Measurements from ENCODE around the gene RSPH1.
A peak's percentile ranks its signal among the peaks of the same experiment; 100 is the strongest.

The RSPH1 gene

DNA sequence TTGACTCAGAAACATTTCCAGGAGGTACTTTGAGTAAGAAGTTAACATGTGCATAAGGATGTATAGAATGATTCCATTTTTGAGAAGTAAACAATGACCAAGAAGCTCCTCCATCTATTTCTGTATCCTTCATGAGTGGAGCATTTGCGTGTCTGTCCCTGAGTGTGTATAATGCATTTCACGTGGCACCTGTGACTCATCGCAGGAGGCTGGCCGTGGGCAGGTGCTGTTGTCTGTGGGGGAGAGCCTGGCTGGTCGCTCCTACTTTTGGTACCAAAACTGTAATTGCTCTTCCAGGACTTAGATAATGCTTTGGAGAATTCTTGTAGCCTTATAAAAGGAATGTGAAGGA, 34.1 kb upstream of the RSPH1 start:
- Histone ChIP-seq H3K9me3 (replicated peaks; ENCODE audit: low read length) (no peaks in the 10 kb centered on the region), H3K4me1 (ENCODE audit: control insufficient read depth, insufficient read depth, low read length) (peaks cover 8% of the 10 kb centered on the region), H3K27me3 (ENCODE audit: control insufficient read depth, insufficient read depth, low read length) (peaks cover 37% of the 10 kb centered on the region), H3K4me3 (ENCODE audit: low read length) (no peak overlapping the region), H3K9ac (ENCODE audit: low read depth, low read length) (no peak overlapping the region), H3K4me2 (ENCODE audit: low read length) (no peak overlapping the region), H3K36me3 (ENCODE audit: insufficient read depth, low read length) (no peaks in the 10 kb centered on the region)

DNA sequence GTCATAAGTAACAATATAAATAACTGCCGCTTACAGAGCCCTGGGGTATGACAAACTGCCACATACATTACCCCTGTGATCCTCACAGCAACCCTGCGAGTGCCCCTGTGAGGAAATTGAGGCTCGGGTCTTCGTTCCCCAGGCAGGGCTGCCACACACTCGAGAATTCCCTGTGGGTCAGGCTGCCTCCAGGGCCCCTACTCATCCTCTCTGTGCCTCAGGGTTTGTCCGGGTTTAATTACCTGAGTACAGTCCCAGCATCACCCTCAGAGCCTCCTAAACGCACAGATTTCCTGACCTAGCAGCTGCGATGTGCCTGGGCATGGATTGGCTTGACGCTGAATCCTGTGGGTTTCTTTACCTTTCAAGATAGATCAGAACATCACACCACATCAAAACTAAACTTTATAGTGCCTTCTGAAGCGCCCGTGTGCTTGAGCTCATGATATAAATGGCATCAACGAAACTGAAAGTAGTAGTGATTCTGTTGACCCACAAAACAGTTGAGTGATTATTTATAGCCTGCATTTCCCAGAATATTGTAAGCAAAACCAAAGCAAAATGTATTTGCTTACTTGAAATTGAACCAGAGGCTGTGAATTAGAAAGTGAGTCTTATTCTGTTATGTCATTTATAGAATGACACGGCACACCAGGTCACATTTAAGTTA, 31.6 kb upstream of the RSPH1 start:
- Histone ChIP-seq H3K4me1 (ENCODE audit: control insufficient read depth, insufficient read depth, low read length) (peaks cover 11% of the 10 kb centered on the region), H3K9ac (ENCODE audit: low read depth, low read length) (no peak overlapping the region), H3K36me3 (ENCODE audit: insufficient read depth, low read length) (no peaks in the 10 kb centered on the region), H3K4me3 (ENCODE audit: low read length) (no peak overlapping the region), H3K27me3 (ENCODE audit: control insufficient read depth, insufficient read depth, low read length) (peaks cover 37% of the 10 kb centered on the region), H3K9me3 (replicated peaks; ENCODE audit: low read length) (no peaks in the 10 kb centered on the region), H3K4me2 (ENCODE audit: low read length) (no peak overlapping the region)

DNA sequence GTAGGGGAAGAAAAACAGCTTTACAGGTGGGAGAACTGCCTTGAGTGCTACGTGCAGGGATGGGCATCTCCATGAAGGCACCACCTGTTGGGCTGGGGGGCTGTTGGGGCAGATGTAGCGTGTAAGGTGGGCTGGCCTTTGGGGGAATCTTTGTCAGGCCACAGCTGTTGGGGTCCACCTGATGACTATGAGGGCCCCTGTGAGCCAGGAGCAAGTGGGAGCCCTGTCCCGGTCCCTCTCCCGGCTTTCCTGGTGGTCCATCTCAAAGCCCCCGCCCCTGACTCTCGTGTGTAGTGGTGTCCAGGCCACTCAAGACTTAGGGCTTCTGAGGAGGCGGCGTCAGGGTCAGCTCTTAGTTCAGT, 31.1 kb upstream of the RSPH1 start:
- Histone ChIP-seq H3K4me1 (ENCODE audit: control insufficient read depth, insufficient read depth, low read length) (peaks cover 9% of the 10 kb centered on the region), H3K4me3 (ENCODE audit: low read length) (no peak overlapping the region), H3K36me3 (ENCODE audit: insufficient read depth, low read length) (no peaks in the 10 kb centered on the region), H3K9ac (ENCODE audit: low read depth, low read length) (no peak overlapping the region), H3K4me2 (ENCODE audit: low read length) (no peak overlapping the region), H3K27me3 (ENCODE audit: control insufficient read depth, insufficient read depth, low read length) (peaks cover 36% of the 10 kb centered on the region), H3K9me3 (replicated peaks; ENCODE audit: low read length) (no peaks in the 10 kb centered on the region)

DNA sequence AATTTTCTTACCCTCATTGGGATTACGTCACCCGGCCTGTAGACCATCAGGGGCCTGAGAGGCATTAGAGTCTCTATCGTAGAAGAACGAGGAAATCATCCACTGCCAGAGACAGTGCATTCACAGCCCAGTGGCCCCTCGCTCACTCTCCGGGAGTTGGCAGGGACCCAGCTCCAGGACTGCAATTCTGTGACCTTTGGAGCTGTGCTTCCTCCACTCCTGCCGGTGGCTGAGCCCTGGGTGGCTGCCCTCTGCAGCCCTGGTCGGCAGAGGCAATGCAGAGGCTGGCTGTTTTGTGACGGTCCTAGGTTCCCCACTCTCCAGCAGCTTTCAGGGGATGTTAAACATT, 30.3 kb upstream of the RSPH1 start:
- H3K9me3 ChIP-seq (replicated peaks; ENCODE audit: low read length): no peaks in the 10 kb centered on the region
- H3K4me3 ChIP-seq (ENCODE audit: low read length): no peak overlapping the region
- no peaks in the 10 kb centered on the region for H3K36me3 ChIP-seq (ENCODE audit: insufficient read depth, low read length)

DNA sequence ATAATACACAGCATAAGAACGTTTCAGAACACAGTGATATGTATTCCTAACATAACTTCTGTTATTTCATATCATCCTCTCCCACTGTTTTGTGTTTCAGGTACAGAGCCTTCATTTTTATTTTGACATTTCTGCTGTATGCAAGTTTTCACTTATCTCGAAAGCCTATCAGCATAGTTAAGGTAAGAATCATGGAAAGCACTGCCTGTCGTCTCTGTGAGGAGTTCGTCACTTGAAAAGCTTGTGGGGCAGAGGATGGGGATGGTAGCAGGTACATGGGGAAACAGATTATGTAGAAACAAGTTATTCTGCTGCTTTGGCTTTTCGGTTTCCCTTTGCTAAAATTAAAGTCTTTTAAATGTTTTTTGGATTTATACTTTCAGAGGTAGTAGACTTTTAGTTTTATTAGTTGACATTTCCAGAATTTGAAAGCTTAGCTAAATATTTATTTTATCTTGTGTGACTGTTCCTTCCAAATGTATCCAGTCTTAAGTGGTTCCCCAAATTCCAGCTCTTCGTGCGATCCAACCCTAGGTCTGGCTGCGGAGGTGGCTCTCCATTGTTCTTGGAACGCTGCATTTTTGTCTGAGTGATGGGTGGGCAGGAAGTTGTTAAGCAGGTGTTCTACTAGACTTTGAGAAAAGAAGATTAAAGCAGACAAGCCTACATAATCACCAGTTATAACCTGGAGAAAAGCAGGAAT, 29.8 kb upstream of the RSPH1 start:
- Histone ChIP-seq H3K4me2 (ENCODE audit: low read length) (no peak overlapping the region), H3K36me3 (ENCODE audit: insufficient read depth, low read length) (no peaks in the 10 kb centered on the region), H3K9ac (ENCODE audit: low read depth, low read length) (no peak overlapping the region), H3K27me3 (ENCODE audit: control insufficient read depth, insufficient read depth, low read length) (peaks cover 28% of the 10 kb centered on the region), H3K4me1 (ENCODE audit: control insufficient read depth, insufficient read depth, low read length) (peaks cover 9% of the 10 kb centered on the region), H3K4me3 (ENCODE audit: low read length) (no peak overlapping the region), H3K9me3 (replicated peaks; ENCODE audit: low read length) (no peaks in the 10 kb centered on the region)

More for the DNA sequence above, 30.3 kb upstream of the RSPH1 start:
- H3K27me3 ChIP-seq (ENCODE audit: control insufficient read depth, insufficient read depth, low read length): peaks cover 34% of the 10 kb centered on the region
- H3K4me1 ChIP-seq (ENCODE audit: control insufficient read depth, insufficient read depth, low read length): peaks cover 9% of the 10 kb centered on the region
- no peak overlapping the region for H3K4me2 ChIP-seq (ENCODE audit: low read length)
- H3K9ac ChIP-seq (ENCODE audit: low read depth, low read length): no peak overlapping the region

DNA sequence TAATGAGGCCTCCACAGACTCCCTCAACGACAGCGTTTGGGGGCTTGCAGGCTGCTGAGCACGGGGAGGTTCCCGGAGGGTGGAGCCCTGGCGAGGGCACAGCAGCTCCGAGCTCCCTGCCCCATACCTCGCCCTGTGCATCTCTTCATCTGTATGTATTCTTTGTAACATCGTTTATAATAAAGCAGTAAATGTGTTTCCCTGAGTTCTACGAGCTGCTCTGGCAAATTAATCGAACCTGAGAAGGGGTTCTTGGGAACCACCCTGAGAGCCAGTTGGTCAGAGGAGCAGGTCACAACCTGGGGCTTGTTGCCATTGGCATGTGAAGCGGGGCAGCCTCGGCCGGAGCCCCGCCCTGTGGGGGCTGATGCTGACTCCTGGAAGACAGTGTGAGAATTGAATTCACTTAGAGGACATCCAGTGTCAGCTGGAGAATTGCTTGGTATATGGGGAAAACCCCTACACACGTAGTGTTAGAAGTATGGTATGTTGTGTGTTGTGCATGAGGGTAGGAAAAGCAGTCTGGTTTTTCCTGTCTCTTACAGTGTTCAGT, 29.1 kb upstream of the RSPH1 start:
- Histone ChIP-seq H3K4me2 (ENCODE audit: low read length) (peak overlapping the region; percentile 54), H3K9me3 (replicated peaks; ENCODE audit: low read length) (no peaks in the 10 kb centered on the region), H3K4me3 (ENCODE audit: low read length) (no peak overlapping the region), H3K4me1 (ENCODE audit: control insufficient read depth, insufficient read depth, low read length) (peaks cover 9% of the 10 kb centered on the region), H3K9ac (ENCODE audit: low read depth, low read length) (no peak overlapping the region), H3K27me3 (ENCODE audit: control insufficient read depth, insufficient read depth, low read length) (peaks cover 22% of the 10 kb centered on the region), H3K36me3 (ENCODE audit: insufficient read depth, low read length) (no peaks in the 10 kb centered on the region)

DNA sequence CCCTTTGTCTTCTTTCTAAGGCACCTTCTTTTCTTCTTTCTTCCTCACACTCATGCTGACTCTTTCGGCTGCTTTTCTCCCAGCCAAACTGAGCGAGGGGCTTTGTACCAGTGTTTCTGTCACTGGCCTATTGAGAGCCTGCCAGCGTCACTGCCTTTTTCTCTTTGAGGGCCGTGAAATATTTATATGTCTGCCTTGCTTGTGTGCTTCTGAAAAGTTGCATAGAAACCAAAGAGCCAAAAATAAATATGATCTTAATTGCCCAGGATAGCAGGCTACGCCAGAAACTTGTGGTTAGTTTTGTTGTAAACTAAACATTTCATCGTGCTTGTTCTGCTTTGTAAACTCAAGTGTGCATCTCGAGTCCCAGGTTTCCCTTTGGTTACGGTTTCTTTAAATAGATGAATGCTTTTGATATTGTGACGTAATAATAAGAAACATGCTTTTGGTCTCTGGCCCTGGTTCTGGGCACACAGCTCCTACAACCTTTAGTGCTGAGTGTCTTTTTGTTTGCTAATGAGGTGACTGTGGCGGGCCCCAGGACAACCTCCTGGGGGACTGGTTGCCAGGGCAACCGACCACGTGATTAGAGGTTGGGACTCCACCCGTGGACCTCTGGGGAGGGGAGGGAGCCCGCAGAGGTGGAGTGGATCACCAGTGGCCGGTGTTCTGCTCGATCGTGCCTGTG, 28.5 kb upstream of the RSPH1 start:
- Histone ChIP-seq H3K9ac (ENCODE audit: low read depth, low read length) (no peak overlapping the region), H3K4me3 (ENCODE audit: low read length) (no peak overlapping the region), H3K4me1 (ENCODE audit: control insufficient read depth, insufficient read depth, low read length) (peaks cover 9% of the 10 kb centered on the region), H3K4me2 (ENCODE audit: low read length) (peak overlapping the region; percentile 54), H3K36me3 (ENCODE audit: insufficient read depth, low read length) (no peaks in the 10 kb centered on the region), H3K27me3 (ENCODE audit: control insufficient read depth, insufficient read depth, low read length) (peaks cover 19% of the 10 kb centered on the region), H3K9me3 (replicated peaks; ENCODE audit: low read length) (no peaks in the 10 kb centered on the region)

DNA sequence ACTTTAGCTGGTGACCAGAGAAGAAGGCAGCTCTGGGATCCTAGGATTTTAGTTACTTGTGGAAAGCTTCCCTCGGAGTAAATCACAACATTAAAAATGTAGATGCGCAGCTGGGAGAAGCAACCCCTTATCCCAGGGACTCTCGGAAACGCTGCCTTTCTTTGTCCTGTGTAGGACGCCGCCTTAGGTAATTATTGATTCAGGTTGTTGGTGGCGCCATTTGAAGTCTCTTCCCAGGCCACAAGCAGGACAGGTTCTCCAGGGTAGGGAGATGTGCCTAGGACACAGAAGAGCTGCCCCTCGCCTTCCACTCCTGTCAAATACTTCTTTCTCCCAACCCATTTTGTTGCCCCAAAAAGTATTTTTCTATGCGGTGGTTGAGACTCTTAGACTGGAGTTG, 27.9 kb upstream of the RSPH1 start:
- Histone ChIP-seq H3K9ac (ENCODE audit: low read depth, low read length) (no peak overlapping the region), H3K27me3 (ENCODE audit: control insufficient read depth, insufficient read depth, low read length) (peaks cover 24% of the 10 kb centered on the region), H3K36me3 (ENCODE audit: insufficient read depth, low read length) (no peaks in the 10 kb centered on the region), H3K4me1 (ENCODE audit: control insufficient read depth, insufficient read depth, low read length) (peaks cover 9% of the 10 kb centered on the region), H3K4me3 (ENCODE audit: low read length) (no peak overlapping the region), H3K4me2 (ENCODE audit: low read length) (no peak overlapping the region), H3K9me3 (replicated peaks; ENCODE audit: low read length) (no peaks in the 10 kb centered on the region)

DNA sequence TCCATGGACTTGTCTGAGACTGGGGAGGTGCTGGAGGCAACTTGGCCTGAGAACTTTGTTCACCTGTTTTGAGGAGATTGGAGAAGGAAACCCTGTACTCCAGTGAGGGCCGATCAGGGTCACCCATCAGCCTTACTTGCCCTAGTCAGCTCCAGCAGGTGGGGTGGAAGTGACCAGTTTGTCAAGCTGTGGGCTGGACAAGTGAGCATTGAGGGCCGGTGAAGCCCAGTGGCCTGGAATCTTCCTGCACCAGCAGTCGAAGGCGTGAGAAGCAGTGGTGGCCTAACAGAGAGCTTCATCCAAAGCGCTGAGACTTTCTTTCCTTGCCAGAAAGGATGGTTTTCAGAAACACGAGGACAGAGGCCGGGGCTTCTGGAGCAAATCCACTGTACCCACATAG, 27.2 kb upstream of the RSPH1 start:
- Histone ChIP-seq H3K9ac (ENCODE audit: low read depth, low read length) (no peak overlapping the region), H3K36me3 (ENCODE audit: insufficient read depth, low read length) (no peaks in the 10 kb centered on the region), H3K4me1 (ENCODE audit: control insufficient read depth, insufficient read depth, low read length) (peaks cover 14% of the 10 kb centered on the region), H3K4me3 (ENCODE audit: low read length) (no peak overlapping the region), H3K27me3 (ENCODE audit: control insufficient read depth, insufficient read depth, low read length) (peaks cover 25% of the 10 kb centered on the region), H3K4me2 (ENCODE audit: low read length) (no peak overlapping the region), H3K9me3 (replicated peaks; ENCODE audit: low read length) (no peaks in the 10 kb centered on the region)

DNA sequence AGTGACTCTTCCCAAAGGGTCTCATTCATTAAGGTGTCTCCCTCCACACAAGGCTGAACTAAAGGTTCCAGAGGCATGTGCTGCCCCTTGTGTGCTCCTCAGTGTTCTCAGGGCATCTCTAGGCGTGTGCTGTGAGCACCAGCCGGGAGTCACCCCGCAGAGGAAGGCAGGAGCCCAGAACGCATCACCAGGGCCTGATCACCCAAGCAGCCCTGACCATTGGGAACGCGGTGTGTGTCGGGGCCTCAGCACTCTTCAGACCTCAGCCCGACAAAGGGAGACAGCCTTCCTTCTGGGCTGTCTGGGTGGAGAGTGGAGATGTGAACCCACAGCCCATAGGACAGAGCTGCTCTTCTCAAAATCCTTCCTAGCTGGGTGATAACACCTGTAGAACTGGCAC, 26.7 kb upstream of the RSPH1 start:
- H3K9ac ChIP-seq (ENCODE audit: low read depth, low read length): no peak overlapping the region
- peaks cover 25% of the 10 kb centered on the region for H3K27me3 ChIP-seq (ENCODE audit: control insufficient read depth, insufficient read depth, low read length)
- H3K36me3 ChIP-seq (ENCODE audit: insufficient read depth, low read length): no peaks in the 10 kb centered on the region
- peaks cover 17% of the 10 kb centered on the region for H3K4me1 ChIP-seq (ENCODE audit: control insufficient read depth, insufficient read depth, low read length)
- no peak overlapping the region for H3K4me3 ChIP-seq (ENCODE audit: low read length)
- H3K9me3 ChIP-seq (replicated peaks; ENCODE audit: low read length): no peaks in the 10 kb centered on the region
- H3K4me2 ChIP-seq (ENCODE audit: low read length): no peak overlapping the region

DNA sequence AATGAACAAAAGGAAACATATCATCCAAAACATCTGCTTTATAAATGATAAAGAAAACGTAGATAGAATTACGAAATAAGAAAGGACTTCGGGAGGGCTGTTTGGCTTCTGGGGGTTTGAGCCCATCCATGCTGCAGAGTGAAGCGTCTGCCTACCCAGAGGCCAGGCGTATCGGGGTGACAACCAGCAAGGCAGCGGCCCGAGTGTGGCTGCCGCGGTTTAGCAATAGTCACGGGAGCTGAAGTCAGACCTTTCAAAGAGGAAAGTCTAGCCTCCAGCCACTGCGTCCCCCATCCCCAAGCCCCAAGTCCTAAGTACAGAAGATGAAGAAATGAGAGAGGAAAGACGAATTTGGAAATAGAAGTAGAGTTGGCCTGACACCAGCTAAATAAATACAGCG, 26.2 kb upstream of the RSPH1 start:
- H3K27me3 ChIP-seq (ENCODE audit: control insufficient read depth, insufficient read depth, low read length): peaks cover 25% of the 10 kb centered on the region
- no peaks in the 10 kb centered on the region for H3K9me3 ChIP-seq (replicated peaks; ENCODE audit: low read length)
- no peak overlapping the region for H3K9ac ChIP-seq (ENCODE audit: low read depth, low read length)
- H3K4me2 ChIP-seq (ENCODE audit: low read length): no peak overlapping the region
- peaks cover 17% of the 10 kb centered on the region for H3K4me1 ChIP-seq (ENCODE audit: control insufficient read depth, insufficient read depth, low read length)
- H3K4me3 ChIP-seq (ENCODE audit: low read length): no peak overlapping the region
- H3K36me3 ChIP-seq (ENCODE audit: insufficient read depth, low read length): no peaks in the 10 kb centered on the region

All from skeletal muscle satellite cell (primary cell).